ENCODE results near the gene PAK4.

Gene PAK4

DNA sequence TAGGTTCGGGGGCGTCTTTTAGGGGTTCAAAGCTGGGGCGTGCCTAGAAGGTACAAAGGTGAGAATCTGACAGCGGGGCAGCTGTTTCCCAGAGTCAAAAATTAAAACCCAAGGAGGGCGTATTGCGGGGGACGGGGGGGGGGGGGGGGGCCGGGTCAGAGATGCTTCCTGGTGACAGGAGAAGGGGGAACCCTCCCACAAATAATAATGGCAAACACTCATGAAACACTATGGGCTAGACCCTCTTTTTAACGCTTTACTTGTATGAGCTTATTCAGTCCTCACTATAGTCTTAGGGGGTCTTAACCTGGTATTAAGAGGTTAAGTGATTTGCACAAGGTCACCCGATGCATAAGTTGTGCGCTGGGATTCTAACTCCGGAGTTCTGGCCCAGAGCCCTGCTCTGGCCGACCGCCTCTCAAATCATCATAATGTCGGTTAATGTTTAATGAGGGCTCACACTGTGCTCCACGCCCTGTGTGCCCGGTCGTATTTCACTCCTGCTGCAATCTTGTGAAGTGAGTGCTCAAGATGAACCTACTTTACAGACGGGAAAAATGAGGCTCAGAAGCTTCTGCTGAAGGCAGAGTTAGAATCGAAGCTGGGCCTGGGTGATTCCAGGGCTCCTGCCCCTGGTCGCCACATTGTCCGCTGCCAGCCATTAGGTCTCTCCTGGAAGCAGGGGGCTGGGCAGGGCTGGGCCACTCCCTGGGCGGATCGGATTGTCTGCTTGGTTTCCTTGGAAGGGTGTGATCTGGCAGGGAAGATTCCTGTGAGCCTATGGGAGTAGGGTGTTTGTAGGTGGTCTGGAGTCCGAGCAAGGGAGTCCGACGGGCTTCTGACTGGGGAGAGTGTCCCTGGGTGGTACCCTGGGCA is 964 bp downstream of the PAK4 start:
- H3K36me3 ChIP-seq = no peaks in the 10 kb centered on the region
- TF ChIP-seq, protein P1, sequence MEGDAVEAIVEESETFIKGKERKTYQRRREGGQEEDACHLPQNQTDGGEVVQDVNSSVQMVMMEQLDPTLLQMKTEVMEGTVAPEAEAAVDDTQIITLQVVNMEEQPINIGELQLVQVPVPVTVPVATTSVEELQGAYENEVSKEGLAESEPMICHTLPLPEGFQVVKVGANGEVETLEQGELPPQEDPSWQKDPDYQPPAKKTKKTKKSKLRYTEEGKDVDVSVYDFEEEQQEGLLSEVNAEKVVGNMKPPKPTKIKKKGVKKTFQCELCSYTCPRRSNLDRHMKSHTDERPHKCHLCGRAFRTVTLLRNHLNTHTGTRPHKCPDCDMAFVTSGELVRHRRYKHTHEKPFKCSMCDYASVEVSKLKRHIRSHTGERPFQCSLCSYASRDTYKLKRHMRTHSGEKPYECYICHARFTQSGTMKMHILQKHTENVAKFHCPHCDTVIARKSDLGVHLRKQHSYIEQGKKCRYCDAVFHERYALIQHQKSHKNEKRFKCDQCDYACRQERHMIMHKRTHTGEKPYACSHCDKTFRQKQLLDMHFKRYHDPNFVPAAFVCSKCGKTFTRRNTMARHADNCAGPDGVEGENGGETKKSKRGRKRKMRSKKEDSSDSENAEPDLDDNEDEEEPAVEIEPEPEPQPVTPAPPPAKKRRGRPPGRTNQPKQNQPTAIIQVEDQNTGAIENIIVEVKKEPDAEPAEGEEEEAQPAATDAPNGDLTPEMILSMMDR (IDR thresholded peaks at IDR 0.05; ENCODE audit: low read depth, low read length) = no peak
- no peak for DNase-seq
- H3K27me3 ChIP-seq = no peaks in the 10 kb centered on the region
- H3K9me3 ChIP-seq = no peaks in the 10 kb centered on the region
- H3K4me1 ChIP-seq = peaks cover 6% of the 10 kb centered on the region
- peak overlapping the region; percentile 79 for H3K4me3 ChIP-seq (ENCODE audit: low read depth, low read length)

DNA sequence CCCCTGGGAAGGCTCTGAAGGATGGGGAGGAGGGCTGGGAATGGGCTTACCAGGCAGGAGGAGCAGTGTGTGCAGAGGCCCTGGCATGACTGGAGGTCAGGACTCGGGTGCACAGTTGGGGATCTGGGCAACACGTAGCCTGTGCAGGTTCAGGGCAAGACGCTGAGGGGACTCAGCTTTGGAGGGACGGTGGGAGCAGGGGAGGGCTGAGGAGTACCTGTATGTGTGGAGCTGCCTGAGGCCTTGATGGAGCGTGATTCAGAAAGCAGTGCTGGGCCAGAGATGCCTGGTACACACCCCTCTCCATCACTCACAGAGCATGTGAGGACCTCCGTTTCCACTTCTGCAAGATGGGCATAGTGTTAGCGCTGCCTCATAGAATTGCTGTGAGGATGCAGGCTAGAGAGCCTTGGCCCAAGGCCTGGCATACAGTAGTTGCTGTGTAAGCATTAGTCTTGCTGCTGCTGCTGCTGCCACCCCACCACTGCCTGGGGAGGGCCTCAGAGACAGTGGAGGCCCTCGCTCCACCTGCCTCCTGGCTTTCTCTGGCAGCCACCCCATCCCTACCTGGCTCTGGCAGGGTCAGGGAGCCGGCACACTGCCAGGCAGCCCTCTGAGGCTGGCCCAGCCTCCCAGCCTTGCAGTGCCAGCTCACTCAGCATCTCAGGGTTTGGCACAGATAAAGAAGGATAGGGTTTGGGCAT is 2.4 kb downstream of the PAK4 start:
- no peak for DNase-seq
- Histone ChIP-seq H3K36me3 (no peaks in the 10 kb centered on the region), H3K27me3 (no peaks in the 10 kb centered on the region), H3K9me3 (no peaks in the 10 kb centered on the region), H3K4me3 (ENCODE audit: low read depth, low read length) (no peak overlapping the region), H3K4me1 (peaks cover 10% of the 10 kb centered on the region)
- TF ChIP-seq, protein P1 (IDR thresholded peaks at IDR 0.05; ENCODE audit: low read depth, low read length) = no peak

DNA sequence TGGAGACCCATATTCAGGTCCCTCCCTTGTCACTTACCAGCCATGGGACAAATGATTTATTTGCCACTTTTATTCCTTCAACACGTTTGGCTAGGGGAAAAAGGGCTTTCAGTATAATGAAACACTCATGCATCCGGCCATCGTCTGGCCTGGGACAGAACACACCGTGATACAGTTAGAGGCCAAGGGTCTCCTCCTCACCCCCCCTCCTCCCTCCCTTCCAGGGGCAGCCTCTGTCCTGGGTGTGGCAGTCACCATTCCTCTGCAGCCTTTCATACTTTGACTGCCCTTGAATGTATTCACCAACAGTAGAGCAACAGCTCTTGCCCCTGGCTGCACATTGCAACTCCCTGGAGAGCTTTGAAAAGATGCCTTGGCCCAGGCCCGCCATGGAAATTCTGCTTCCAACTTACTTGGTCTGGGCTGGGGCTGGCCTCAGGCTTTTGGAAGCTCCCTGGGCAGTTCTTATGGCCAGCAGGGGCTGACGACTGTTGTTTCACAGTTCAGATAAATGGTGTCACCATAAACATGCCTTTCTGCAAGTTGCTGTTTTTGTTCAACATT is 3.0 kb downstream of the PAK4 start:
- peaks cover 10% of the 10 kb centered on the region for H3K4me1 ChIP-seq
- no peak overlapping the region for H3K4me3 ChIP-seq (ENCODE audit: low read depth, low read length)

GRCh38 chr19:39129116-39129515 is 3.5 kb downstream of the PAK4 start:
- TF ChIP-seq, protein P1 (IDR thresholded peaks at IDR 0.05; ENCODE audit: low read depth, low read length) = no peak
- DNase-seq = no peak
- no peak overlapping the region for H3K4me3 ChIP-seq (ENCODE audit: low read depth, low read length)
- H3K36me3 ChIP-seq = no peaks in the 10 kb centered on the region
- peaks cover 10% of the 10 kb centered on the region for H3K4me1 ChIP-seq
- H3K9me3 ChIP-seq = no peaks in the 10 kb centered on the region
- H3K27me3 ChIP-seq = no peaks in the 10 kb centered on the region

More for the DNA sequence above, 3.0 kb downstream of the PAK4 start:
- H3K36me3 ChIP-seq = no peaks in the 10 kb centered on the region
- DNase-seq = no peak
- TF ChIP-seq, protein P1 (IDR thresholded peaks at IDR 0.05; ENCODE audit: low read depth, low read length) = no peak
- H3K27me3 ChIP-seq = no peaks in the 10 kb centered on the region
- H3K9me3 ChIP-seq = no peaks in the 10 kb centered on the region

DNA sequence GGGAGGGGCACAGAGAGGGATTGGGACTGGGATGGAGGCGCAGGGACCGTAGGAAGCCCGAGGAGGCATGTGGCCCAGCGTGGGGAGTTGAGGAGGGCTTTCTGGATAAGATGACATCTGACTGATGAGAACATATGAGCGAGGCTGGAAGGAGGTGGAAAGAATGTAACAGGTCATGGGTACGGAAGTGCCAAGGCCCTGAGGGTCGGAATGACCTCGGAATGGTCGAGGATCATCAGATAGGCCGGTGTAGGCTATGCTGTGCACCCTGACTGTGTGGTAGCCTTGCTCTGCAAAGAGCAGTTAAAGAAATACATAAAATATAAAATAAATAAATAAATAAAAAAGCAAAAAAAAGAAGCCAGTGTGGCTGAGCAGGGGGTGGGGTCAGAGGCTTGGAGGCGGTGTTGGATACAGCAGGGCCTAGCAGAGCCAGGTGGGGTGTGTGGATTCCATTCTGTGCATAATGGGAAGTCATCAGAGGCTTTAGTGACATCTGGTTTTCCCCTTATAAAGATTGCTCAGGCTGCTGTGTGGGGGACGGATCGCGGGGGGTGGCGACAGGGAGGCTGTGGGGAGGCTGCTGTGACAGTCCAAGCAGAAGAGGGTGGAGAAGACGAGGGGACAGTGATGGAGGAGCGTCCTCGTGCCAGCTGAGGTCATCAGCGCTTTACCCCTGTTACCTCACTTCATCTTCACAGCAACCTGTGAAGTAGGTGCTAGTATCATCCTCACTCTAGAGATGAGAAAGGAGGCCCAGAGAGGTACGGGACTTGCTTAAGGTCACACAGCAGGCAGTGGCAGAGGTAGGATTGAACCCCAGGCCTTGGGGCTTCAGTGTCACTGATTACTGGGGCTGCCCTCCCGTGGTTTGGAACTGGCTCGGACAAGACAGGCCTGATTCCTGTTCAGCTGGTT is 5.0 kb downstream of the PAK4 start:
- H3K27me3 ChIP-seq = no peaks in the 10 kb centered on the region
- TF ChIP-seq, protein P1 (IDR thresholded peaks at IDR 0.05; ENCODE audit: low read depth, low read length) = no peak
- H3K9me3 ChIP-seq = no peaks in the 10 kb centered on the region
- peaks cover 10% of the 10 kb centered on the region for H3K4me1 ChIP-seq
- H3K4me3 ChIP-seq (ENCODE audit: low read depth, low read length) = no peak overlapping the region
- no peak for DNase-seq
- no peaks in the 10 kb centered on the region for H3K36me3 ChIP-seq

Measured in BE2C (cell line).